ENCODE measurements around the gene RASL11A. TPM values are rescaled to one million over a fixed set of nuclear protein-coding genes. Genes with fewer than 3 reads are reported as not detected.

Gene RASL11A
- total and polyA plus RNA-seq, 2 experiments from 2014 or later: 6.3 to 18.8 TPM

- Histone ChIP-seq H3K9me2 (replicated peaks; ENCODE audit: insufficient read depth) (no peaks in the 10 kb centered on the region), H3K79me2 (no peaks in the 10 kb centered on the region), H2AFZ (no peak overlapping the region), H3K36me3 (replicated peaks; ENCODE audit: insufficient read depth, low read depth) (no peaks in the 10 kb centered on the region), H3K4me3 (no peak overlapping the region), H3K27me3 (no peaks in the 10 kb centered on the region), H4K20me1 (ENCODE audit: insufficient read depth, poor library complexity, severe bottlenecking) (no peaks in the 10 kb centered on the region), H3K27ac (no peak overlapping the region), H3K4me2 (no peak overlapping the region), H3K9me3 (ENCODE audit: low read depth) (no peaks in the 10 kb centered on the region), H3K4me1 (ENCODE audit: insufficient read depth) (peaks cover 6% of the 10 kb centered on the region)
- WGBS (ENCODE audit: low lambda C conversion rate, missing lambda C conversion rate): 85% methylated on average over 2 of the region's 2 CpGs
- no peak for DNase-seq (ENCODE audit: low spot score)
- TF ChIP-seq EZH2phosphoT487 (IDR thresholded peaks at IDR 0.05; ENCODE audit: low read depth, severe bottlenecking, unreplicated experiment) (no peak), EZH2 (IDR thresholded peaks at IDR 0.05; ENCODE audit: borderline replicate concordance) (no peak), CTCF (IDR thresholded peaks at IDR 0.05; ENCODE audit: poor library complexity) (no peak)
Measured at GRCh38 chr13:27269114-27269665, 1.4 kb upstream of the RASL11A start.

DNA sequence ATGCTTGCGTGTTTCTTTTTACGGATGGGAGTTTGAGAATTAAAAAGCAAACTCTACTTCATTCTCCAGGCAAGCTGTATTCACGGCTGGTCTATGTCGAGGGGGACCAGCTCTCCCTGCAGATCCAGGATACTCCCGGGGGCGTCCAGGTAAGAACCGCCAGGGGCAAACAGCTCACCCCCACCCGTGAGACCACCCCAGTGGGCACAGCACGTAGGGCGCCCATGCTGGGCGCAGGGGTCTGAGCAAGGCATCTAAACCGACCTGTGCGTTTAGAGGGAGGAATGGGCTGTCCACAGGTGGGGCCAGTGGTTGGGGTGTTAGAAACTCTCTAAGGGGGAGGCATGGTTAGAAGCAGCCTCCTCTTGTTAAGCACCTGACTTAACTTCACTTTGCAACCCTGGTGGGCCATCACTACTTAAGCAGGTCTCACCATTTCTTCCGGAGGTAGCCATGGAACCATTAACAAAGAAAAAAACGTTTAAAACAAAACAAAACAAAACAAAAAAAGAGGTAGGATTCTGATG is 1.0 kb downstream of the RASL11A start:
- no peaks in the 10 kb centered on the region for H3K9me3 ChIP-seq (ENCODE audit: low read depth)
- no peaks in the 10 kb centered on the region for H3K36me3 ChIP-seq (replicated peaks; ENCODE audit: insufficient read depth, low read depth)
- H2AFZ ChIP-seq: peak overlapping the region; percentile 85
- 60% methylated on average over 15 of the region's 15 CpGs for WGBS (ENCODE audit: low lambda C conversion rate, missing lambda C conversion rate)
- peak overlapping the region; percentile 97 for H3K4me3 ChIP-seq
- DNase-seq (ENCODE audit: low spot score): no peak
- TF ChIP-seq EZH2 (IDR thresholded peaks at IDR 0.05; ENCODE audit: borderline replicate concordance) (no peak), EZH2phosphoT487 (IDR thresholded peaks at IDR 0.05; ENCODE audit: low read depth, severe bottlenecking, unreplicated experiment) (no peak), CTCF (IDR thresholded peaks at IDR 0.05; ENCODE audit: poor library complexity) (no peak)
- peak overlapping the region; percentile 97 for H3K4me2 ChIP-seq
- H3K9me2 ChIP-seq (replicated peaks; ENCODE audit: insufficient read depth): no peaks in the 10 kb centered on the region
- H3K79me2 ChIP-seq: no peaks in the 10 kb centered on the region
- H3K27me3 ChIP-seq: no peaks in the 10 kb centered on the region
- H4K20me1 ChIP-seq (ENCODE audit: insufficient read depth, poor library complexity, severe bottlenecking): no peaks in the 10 kb centered on the region
- H3K4me1 ChIP-seq (ENCODE audit: insufficient read depth): peaks cover 6% of the 10 kb centered on the region
- peak overlapping the region; percentile 85 for H3K27ac ChIP-seq

DNA sequence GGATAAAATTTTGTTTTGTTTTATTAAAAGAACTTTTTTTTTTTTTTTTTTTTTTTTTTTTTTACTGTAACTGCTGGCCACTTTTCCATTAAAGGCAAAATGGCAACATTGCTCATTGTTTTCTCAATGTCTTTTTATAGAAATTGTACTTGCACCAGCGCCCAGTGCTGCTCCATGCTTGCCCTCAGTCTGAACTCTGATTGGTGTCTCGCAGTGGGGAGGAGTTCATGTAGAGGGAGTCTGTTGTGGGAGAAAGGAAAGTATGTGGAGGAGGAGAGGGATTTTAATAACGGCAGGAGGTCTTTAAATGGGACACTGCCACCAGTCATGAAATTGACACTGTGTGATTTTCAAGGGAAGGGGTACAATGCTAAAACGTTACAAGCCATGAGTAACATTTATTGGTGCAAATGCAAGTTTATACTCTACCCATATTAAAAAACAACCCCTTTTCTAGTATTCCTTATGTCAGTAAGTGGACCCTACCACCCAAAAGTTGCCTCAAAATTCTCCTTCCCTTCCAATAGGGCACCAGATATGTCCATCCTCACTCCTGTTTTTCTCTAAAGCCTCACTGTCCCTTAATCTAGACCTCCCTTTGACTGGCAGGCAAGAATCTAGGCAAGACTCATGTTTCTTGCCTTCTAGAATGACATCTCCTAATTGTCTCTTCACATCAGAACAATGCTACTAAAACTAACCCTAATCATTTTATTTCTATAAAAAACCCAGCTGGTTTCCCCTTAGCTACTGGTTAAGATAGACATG is 3.2 kb downstream of the RASL11A start:
- no peaks in the 10 kb centered on the region for H3K9me2 ChIP-seq (replicated peaks; ENCODE audit: insufficient read depth)
- no peak overlapping the region for H3K4me3 ChIP-seq
- no peaks in the 10 kb centered on the region for H3K36me3 ChIP-seq (replicated peaks; ENCODE audit: insufficient read depth, low read depth)
- no peak for TF ChIP-seq EZH2phosphoT487 (IDR thresholded peaks at IDR 0.05; ENCODE audit: low read depth, severe bottlenecking, unreplicated experiment)
- no peak for TF ChIP-seq CTCF (IDR thresholded peaks at IDR 0.05; ENCODE audit: poor library complexity)
- no peak for TF ChIP-seq EZH2 (IDR thresholded peaks at IDR 0.05; ENCODE audit: borderline replicate concordance)
- H4K20me1 ChIP-seq (ENCODE audit: insufficient read depth, poor library complexity, severe bottlenecking): no peaks in the 10 kb centered on the region
- no peak overlapping the region for H3K27ac ChIP-seq
- H3K4me1 ChIP-seq (ENCODE audit: insufficient read depth): peaks cover 6% of the 10 kb centered on the region
- H3K4me2 ChIP-seq: no peak overlapping the region
- H2AFZ ChIP-seq: no peak overlapping the region
- H3K9me3 ChIP-seq (ENCODE audit: low read depth): no peaks in the 10 kb centered on the region
- 66% methylated on average over 4 of the region's 4 CpGs for WGBS (ENCODE audit: low lambda C conversion rate, missing lambda C conversion rate)
- H3K79me2 ChIP-seq: no peaks in the 10 kb centered on the region
- DNase-seq (ENCODE audit: low spot score): no peak
- no peaks in the 10 kb centered on the region for H3K27me3 ChIP-seq
